BLaER1 treated with 17β-estradiol and CSF1 and Interleukin-3, amounts not matched to agents 10 nM and 100 nM (cell line): Measurements from ENCODE around the gene LAMTOR2.

Experiments used
- H3K27ac ChIP-seq, 11 experiments: shearing (Covaris generic); formaldehyde crosslinking; 2 replicates each; pipeline ENCODE4 v1.8.1; 2022
- H3K27me3 ChIP-seq, 11 experiments: shearing (Covaris generic); formaldehyde crosslinking; 2 replicates each; pipeline ENCODE4 v1.8.1; 2022
- H3K36me3 ChIP-seq, 11 experiments: shearing (Covaris generic); formaldehyde crosslinking; 2 replicates each; pipeline ENCODE4 v1.8.1; 2022
- H3K4me1 ChIP-seq, 10 experiments: shearing (Covaris generic); formaldehyde crosslinking; 2 replicates each; pipeline ENCODE4 v1.8.1; 2022
- H3K4me2 ChIP-seq, 11 experiments: shearing (Covaris generic); formaldehyde crosslinking; 2 replicates each; pipeline ENCODE4 v1.8.1; 2022
- H3K4me3 ChIP-seq, 10 experiments: shearing (Covaris generic); formaldehyde crosslinking; 2 replicates each; pipeline ENCODE4 v1.8.1; 2022
- H3K9ac ChIP-seq, 11 experiments: shearing (Covaris generic); formaldehyde crosslinking; 2 replicates each; pipeline ENCODE4 v1.8.1; 2022
- H3K9me3 ChIP-seq, 11 experiments: shearing (Covaris generic); formaldehyde crosslinking; replicated peaks in 1 of 11; 2 replicates each; pipeline ENCODE4 v1.8.1; 2022
- H4K20me1 ChIP-seq, 11 experiments: shearing (Covaris generic); formaldehyde crosslinking; 2 replicates each; pipeline ENCODE4 v1.8.1; 2022
- Cebpa-rat ChIP-seq, 11 experiments: shearing (Covaris generic); IDR thresholded peaks; 2 replicates each; pipeline ENCODE4 v1.8.1; 2022

The LAMTOR2 gene

DNA sequence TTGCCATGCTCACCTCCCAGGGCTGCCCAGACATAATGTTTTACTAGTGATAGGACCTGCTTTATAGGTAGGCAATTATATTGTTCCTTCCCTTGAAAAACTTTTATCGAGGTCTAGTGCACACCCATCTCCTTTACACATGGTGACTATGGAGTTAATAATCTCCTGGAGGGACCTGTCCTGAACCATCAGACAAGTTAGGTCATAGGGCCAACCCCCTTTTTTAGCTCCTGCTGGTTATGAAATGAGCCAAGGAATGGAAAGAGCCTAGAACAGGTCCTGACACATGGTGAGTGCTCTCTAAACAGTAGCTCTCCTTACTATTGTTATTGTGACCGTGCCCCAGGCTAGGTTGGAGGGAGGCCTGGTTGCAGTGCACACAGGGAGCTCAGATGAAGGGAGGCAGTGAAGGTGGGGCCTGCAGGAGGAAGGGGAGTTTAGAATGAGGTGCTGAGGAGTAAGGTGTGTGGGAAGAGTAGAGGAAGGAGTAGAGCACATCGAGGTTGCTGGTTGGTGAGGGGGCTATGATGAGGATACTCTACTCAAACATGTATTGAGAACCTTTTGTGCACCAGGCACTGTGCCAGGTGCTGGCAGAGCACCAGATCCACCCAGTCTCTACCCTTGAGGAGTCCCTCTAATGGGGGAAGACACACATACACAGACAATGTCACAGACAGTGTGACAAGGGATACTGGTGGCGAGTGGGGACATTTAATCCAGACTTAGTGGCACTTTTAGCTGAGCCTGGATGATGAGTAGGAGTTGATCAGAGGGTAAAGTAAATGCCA lies 45.8 kb downstream of the LAMTOR2 start:
- Histone ChIP-seq H4K20me1 (peaks cover 0 to 37% (median 21%) of the 10 kb centered on the region in 11 experiments; a peak in 13 of 22 replicates), H3K27me3 (peaks cover 0 to 15% (median 3%) of the 10 kb centered on the region in 11 experiments; a peak in 5 of 22 replicates), H3K9ac (no peak overlapping the region), H3K27ac (no peak overlapping the region; a peak in 1 of 22 replicates), H3K36me3 (no peaks in the 10 kb centered on the region), H3K9me3 (no peaks in the 10 kb centered on the region), H3K4me1 (peaks cover 65 to 92% (median 86%) of the 10 kb centered on the region in 10 experiments), H3K4me3 (no peak overlapping the region), H3K4me2 (peak overlapping the region in 5 of 11 experiments; percentile 2 to 29 (median 6); a peak in 4 of 22 replicates)
- no peak for TF ChIP-seq Cebpa-rat (IDR thresholded peaks at IDR 0.05)

GRCh38 chr1:156101880-156102279 lies 47.3 kb downstream of the LAMTOR2 start:
- H4K20me1 ChIP-seq = peaks cover 0 to 23% (median 7%) of the 10 kb centered on the region in 11 experiments; a peak in 7 of 22 replicates
- H3K27ac ChIP-seq = peak overlapping the region in 4 of 11 experiments; percentile 51 to 97 (median 96); a peak in 3 of 22 replicates
- no peaks in the 10 kb centered on the region for H3K36me3 ChIP-seq
- no peak overlapping the region for H3K9ac ChIP-seq
- H3K4me2 ChIP-seq = peak overlapping the region; percentile 85 to 97 (median 90); a peak in 21 of 22 replicates
- TF ChIP-seq Cebpa-rat (IDR thresholded peaks at IDR 0.05) = no peak
- peaks cover 60 to 90% (median 80%) of the 10 kb centered on the region in 10 experiments for H3K4me1 ChIP-seq
- H3K4me3 ChIP-seq = no peak overlapping the region
- H3K9me3 ChIP-seq = no peaks in the 10 kb centered on the region
- peaks cover 0 to 15% (median 3%) of the 10 kb centered on the region in 11 experiments; a peak in 5 of 22 replicates for H3K27me3 ChIP-seq

DNA sequence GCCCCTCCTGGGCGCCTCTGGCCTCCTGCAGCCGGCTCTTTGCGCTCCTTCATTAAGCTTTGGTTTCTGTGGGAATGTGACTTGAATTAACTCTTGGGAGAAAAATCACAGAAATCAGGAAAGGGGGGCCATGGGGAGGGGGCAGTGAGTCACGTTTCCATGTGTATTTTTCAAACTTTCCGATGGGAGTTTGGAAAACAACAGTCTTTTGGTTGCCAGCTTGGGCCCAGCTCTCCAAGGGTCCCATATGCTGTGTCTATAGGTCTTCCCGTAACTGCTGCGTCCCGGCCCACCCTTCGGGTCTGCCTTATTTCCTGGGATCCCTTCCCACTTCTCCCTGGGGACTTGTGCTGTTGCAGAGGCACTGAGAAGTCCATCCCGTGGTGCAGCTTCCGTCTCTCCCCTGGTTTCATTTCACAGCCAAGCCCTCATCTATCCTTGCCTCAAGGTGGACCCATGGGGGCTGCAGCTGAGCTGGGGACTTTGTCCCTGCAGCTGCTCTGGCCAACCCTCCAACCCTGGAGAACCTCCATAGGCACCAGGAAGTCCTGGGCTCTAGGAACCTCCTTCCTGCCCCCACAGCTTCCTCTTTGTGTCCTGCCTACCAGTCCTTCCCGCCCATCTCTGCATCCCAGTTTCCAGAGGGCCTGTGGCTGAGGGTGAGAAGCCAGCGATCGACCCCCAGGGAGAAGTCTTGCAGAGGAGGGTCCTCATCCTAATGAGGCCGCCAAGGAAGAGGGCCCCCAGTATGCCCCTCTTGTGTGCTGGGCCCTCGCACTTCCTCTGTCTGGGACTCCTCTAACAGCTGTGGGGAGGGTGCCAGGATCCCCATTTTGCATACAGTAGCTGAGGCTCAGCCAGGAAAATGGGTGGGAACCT lies 48.3 kb downstream of the LAMTOR2 start:
- Histone ChIP-seq H3K9ac (peak overlapping the region in 8 of 11 experiments; percentile 0 to 92 (median 22); a peak in 7 of 22 replicates), H3K27ac (peak overlapping the region in 9 of 11 experiments; percentile 41 to 97 (median 61); a peak in 18 of 22 replicates), H3K4me2 (peak overlapping the region; percentile 85 to 97 (median 90))

GRCh38 chr1:156103521-156103947 lies 49.0 kb downstream of the LAMTOR2 start:
- Histone ChIP-seq H3K4me3 (no peak overlapping the region), H4K20me1 (peaks cover 0 to 10% (median 0%) of the 10 kb centered on the region in 11 experiments; a peak in 3 of 22 replicates), H3K9ac (peak overlapping the region in 8 of 11 experiments; percentile 0 to 92 (median 19); a peak in 7 of 22 replicates), H3K36me3 (no peaks in the 10 kb centered on the region), H3K4me1 (peaks cover 46 to 85% (median 68%) of the 10 kb centered on the region in 10 experiments), H3K4me2 (peak overlapping the region; percentile 85 to 97 (median 90)), H3K9me3 (no peaks in the 10 kb centered on the region), H3K27ac (peak overlapping the region in 9 of 11 experiments; percentile 41 to 97 (median 61); a peak in 19 of 22 replicates), H3K27me3 (peaks cover 0 to 11% (median 3%) of the 10 kb centered on the region in 11 experiments; a peak in 4 of 22 replicates)
- TF ChIP-seq Cebpa-rat (IDR thresholded peaks at IDR 0.05) = no peak

More for the DNA sequence above, 48.3 kb downstream of the LAMTOR2 start:
- TF ChIP-seq Cebpa-rat (IDR thresholded peaks at IDR 0.05) = no peak
- Histone ChIP-seq H3K36me3 (no peaks in the 10 kb centered on the region), H3K27me3 (peaks cover 0 to 15% (median 3%) of the 10 kb centered on the region in 11 experiments; a peak in 5 of 22 replicates), H3K9me3 (no peaks in the 10 kb centered on the region), H4K20me1 (peaks cover 0 to 16% (median 2%) of the 10 kb centered on the region in 11 experiments; a peak in 5 of 22 replicates), H3K4me3 (0 out of 20 replicates have a peak overlapping the region, but pooled peaks of 1 of the 10 experiments have one; percentile 29), H3K4me1 (peaks cover 50 to 86% (median 72%) of the 10 kb centered on the region in 10 experiments)

DNA sequence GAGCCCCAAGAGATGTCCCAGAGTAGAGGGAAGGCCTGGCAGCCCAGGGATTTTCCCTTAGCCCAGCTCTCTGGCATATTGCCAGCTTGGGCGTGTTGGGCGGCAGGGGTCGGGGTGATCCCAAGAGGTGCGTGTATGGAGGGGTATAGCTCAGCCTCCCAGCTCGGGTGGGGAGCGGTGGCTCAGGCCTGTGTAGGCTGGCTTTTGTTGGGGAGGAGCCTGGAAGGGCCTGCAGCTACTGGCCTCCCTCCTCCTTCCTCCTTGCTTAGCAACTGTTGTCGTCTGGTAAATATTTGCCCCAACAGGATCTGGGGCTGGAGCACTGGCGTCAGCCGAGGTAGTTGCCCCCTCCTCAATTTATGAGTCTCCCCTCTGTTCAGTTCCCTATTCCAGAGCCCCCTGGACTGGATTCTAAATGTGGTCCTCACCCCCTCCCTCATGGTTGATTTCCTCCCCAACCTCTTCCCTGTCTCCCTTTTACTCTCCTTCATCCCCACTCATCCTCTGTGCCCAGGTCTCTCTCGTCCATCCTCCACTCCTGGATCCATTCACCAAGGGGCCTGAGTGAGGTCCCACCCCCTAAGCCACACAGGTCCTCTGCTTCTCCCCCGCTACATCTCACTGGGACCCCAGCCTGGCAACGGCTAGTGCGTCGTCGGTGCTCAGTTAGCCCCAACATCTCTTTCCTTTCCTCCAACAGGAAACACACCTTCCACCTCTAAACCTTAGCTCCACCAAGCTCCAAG lies 49.7 kb downstream of the LAMTOR2 start:
- H3K9ac ChIP-seq = peak overlapping the region in 6 of 11 experiments; percentile 0 to 92 (median 53); a peak in 7 of 22 replicates
- no peak overlapping the region for H3K4me3 ChIP-seq
- H3K36me3 ChIP-seq = no peaks in the 10 kb centered on the region
- peaks cover 0 to 3% (median 0%) of the 10 kb centered on the region in 11 experiments; a peak in 1 of 22 replicates for H4K20me1 ChIP-seq
- H3K4me1 ChIP-seq = peaks cover 42 to 81% (median 62%) of the 10 kb centered on the region in 10 experiments
- H3K27me3 ChIP-seq = peaks cover 0 to 4% (median 0%) of the 10 kb centered on the region in 11 experiments; a peak in 2 of 22 replicates
- peak overlapping the region; percentile 85 to 97 (median 90) for H3K4me2 ChIP-seq
- H3K27ac ChIP-seq = peak overlapping the region in 10 of 11 experiments; percentile 35 to 97 (median 59); a peak in 12 of 22 replicates
- no peaks in the 10 kb centered on the region for H3K9me3 ChIP-seq
- no peak for TF ChIP-seq Cebpa-rat (IDR thresholded peaks at IDR 0.05)

DNA sequence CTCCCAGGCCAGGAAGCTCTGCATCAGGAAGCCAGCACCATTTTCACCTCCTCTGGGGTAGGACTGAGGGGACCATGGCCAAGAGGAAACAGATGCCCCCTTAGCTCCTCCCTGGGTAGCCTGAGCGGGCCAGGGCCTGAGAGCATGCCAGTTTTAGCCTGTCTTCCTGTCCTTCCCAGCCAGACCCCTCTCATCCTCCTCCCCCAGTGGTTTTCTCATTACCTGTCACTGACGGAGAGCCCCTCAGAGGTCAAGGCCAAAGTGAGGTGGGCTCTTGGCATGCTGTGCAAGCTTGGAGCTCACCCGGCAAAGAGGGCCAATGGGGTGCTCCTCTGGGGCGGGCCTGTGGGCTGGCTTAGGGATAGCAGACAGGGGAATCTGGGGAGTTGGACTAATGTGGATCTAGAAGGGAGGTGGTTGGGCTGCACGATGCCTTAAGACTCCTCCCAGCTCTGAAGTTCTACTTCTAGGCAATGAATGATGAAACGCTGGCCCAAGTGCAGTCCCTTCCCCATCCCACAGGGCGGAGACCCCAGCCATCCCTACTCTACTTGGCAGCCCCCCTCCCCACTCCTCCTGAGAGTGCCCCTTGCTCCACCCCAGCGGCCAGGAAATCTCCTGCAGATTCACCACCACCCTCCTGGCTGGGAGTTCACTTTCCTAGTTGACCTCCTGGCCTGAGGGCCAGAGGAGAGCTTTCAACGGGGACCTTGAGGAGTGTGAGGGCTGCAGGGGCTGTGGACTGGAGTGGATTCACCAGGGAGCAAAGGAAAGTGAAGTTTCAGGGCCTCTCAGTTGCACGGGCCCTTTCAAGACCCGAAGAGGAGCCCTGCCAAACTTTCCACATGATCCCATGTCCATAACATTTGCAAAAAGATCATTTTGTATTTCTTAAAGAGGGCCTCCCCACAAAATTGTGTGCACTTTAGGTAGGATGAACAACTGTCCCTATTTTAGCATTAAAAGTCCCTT lies 50.6 kb downstream of the LAMTOR2 start:
- Histone ChIP-seq H3K36me3 (no peaks in the 10 kb centered on the region), H3K27ac (peak overlapping the region; percentile 60 to 97 (median 74); a peak in 20 of 22 replicates), H3K4me1 (peaks cover 42 to 80% (median 62%) of the 10 kb centered on the region in 10 experiments), H3K9me3 (no peaks in the 10 kb centered on the region), H3K27me3 (no peaks in the 10 kb centered on the region), H3K9ac (peak overlapping the region; percentile 63 to 92 (median 76)), H3K4me2 (peak overlapping the region; percentile 85 to 97 (median 90)), H3K4me3 (peak overlapping the region in 9 of 10 experiments; percentile 35 to 64 (median 48); a peak in 19 of 20 replicates), H4K20me1 (no peaks in the 10 kb centered on the region)
- no peak for TF ChIP-seq Cebpa-rat (IDR thresholded peaks at IDR 0.05)
